Measurements from ENCODE around the gene TEX12. TPM values are rescaled to one million over a fixed set of nuclear protein-coding genes. Genes with fewer than 3 reads are reported as not detected.

TEX12 gene, protein sequence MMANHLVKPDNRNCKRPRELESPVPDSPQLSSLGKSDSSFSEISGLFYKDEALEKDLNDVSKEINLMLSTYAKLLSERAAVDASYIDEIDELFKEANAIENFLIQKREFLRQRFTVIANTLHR
- total RNA-seq (2022; extraction: Qiagen RNA extraction; ENCODE audit: low read depth), result not detected in 5 replicates

GRCh38 chr11:112167145-112167544, at the start of gene TEX12:
TSS of gene TEX12 (plus strand) at chr11:112167372. CDS start at chr11:112169269, 1,897 bp downstream.

DNA sequence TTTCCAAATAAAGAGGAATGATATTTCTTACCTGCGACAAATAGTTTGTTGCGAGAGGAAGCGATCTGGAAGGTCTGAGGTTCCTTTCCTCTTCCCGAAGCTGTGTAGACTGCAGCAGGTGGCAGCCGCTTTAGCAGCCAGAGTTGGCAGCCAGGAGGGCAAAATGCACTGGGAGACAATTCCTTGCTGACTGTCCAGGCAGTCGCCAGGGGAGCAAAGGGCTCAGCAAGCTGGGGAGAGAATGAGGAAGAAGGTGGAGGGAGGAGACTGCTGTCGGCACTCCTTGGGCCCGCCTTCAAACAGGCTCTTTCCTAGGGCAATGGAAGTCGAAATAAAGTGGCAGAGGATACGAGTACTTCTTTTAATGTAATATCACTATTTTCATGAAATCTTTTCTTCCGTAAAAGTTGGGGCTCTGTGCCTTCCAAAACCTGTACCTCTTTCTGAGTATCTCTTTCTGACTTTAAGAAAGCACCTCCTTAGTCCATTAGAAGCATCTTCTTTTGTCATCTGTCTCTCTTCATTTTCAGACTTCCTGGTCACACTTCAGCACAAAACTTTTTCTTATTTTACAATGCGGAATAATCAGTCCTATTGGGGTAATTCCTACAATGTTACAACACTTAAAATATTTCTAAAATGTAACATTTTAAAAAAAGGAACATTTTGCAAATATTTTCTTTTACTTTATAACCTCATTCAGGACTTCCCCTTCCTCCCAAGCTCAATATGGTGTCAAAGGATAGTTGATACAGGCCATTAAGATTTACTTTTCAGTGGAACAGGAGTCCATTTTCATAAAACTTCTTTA, 3.1 kb upstream of the TEX12 start, which contains the start of gene IL18:
TSS of gene IL18 (minus strand) at position 220 of the 811 bp plus-strand sequence. CDS start 9,041 bp downstream, outside the sequence.

GRCh38 chr11:112174789-112175598, 7.8 kb downstream of the TEX12 start, which contains the start of gene BCO2:
TSS of gene BCO2 (plus strand) at chr11:112175512. CDS start at chr11:112175602, 90 bp downstream.

Other genes with a start within 250 kb of the TEX12 start
- gene C11orf52, start 248.5 kb upstream of the TEX12 start, total RNA-seq (2022; extraction: Qiagen RNA extraction; ENCODE audit: low read depth), result not detected in 5 replicates
- 3.1 to 4.8 TPM (median 4.4 TPM) in 5 replicates for gene DIXDC1, start 230.0 kb upstream of the TEX12 start, total RNA-seq (2022; extraction: Qiagen RNA extraction; ENCODE audit: low read depth)
- gene DLAT, start 142.0 kb upstream of the TEX12 start, total RNA-seq (2022; extraction: Qiagen RNA extraction; ENCODE audit: low read depth), result 24.1 to 33.2 TPM (median 27.0 TPM) in 5 replicates
- gene PIH1D2, start 93.4 kb upstream of the TEX12 start, total RNA-seq (2022; extraction: Qiagen RNA extraction; ENCODE audit: low read depth), result 0.71 to 1.4 TPM (median 1.1 TPM) in 5 replicates
- gene NKAPD1, start 93.1 kb upstream of the TEX12 start, total RNA-seq (2022; extraction: Qiagen RNA extraction; ENCODE audit: low read depth), result 13.2 to 19.3 TPM (median 13.8 TPM) in 5 replicates
- gene TIMM8B, start 80.6 kb upstream of the TEX12 start, total RNA-seq (2022; extraction: Qiagen RNA extraction; ENCODE audit: low read depth), result 65.4 to 79.6 TPM (median 72.5 TPM) in 5 replicates
- gene SDHD, start 80.5 kb upstream of the TEX12 start, total RNA-seq (2022; extraction: Qiagen RNA extraction; ENCODE audit: low read depth), result 62.4 to 88.2 TPM (median 65.8 TPM) in 5 replicates
- 83.8 to 101 TPM (median 94.5 TPM) in 5 replicates for gene IL18, start 3.3 kb upstream of the TEX12 start, total RNA-seq (2022; extraction: Qiagen RNA extraction; ENCODE audit: low read depth)
- gene BCO2, start 8.1 kb downstream of the TEX12 start, total RNA-seq (2022; extraction: Qiagen RNA extraction; ENCODE audit: low read depth), result 0.79 to 1.3 TPM (median 0.95 TPM) in 5 replicates
- gene PTS, start 59.1 kb downstream of the TEX12 start, total RNA-seq (2022; extraction: Qiagen RNA extraction; ENCODE audit: low read depth), result 29.3 to 33.8 TPM (median 30.9 TPM) in 5 replicates
- gene PLET1, start 93.5 kb downstream of the TEX12 start, total RNA-seq (2022; extraction: Qiagen RNA extraction; ENCODE audit: low read depth), result not detected in 5 replicates